Osteoblast (primary cell): ENCODE measurements around the gene TTC21B. TPM values are rescaled to one million over a fixed set of nuclear protein-coding genes. Genes with fewer than 3 reads are reported as not detected.
A peak's percentile ranks its signal among the peaks of the same experiment; 100 is the strongest.

Experiments used
- DNase-seq: peaks from one replicate; pipeline ENCODE4 v3.0.0; 2011; ENCODE audit warnings: low spot score, mixed read lengths; ENCODE audit not compliant: insufficient read length; ENCODE audit errors: missing footprints
- H2AFZ ChIP-seq: 2 replicates; pipeline ENCODE4 v1.6.0; 2011; ENCODE audit warnings: mild to moderate bottlenecking, low read length
- H3K27ac ChIP-seq: 2 replicates; pipeline ENCODE4 v1.5.1; 2011; ENCODE audit warnings: mild to moderate bottlenecking, low read depth, low read length, moderate library complexity
- H3K27me3 ChIP-seq: 2 replicates; pipeline ENCODE4 v1.6.0; 2012; ENCODE audit warnings: mild to moderate bottlenecking, control low read depth, inconsistent platforms, low read length, moderate library complexity; ENCODE audit not compliant: insufficient read depth
- H3K36me3 ChIP-seq: 2 replicates; pipeline ENCODE4 v1.5.1; 2011; ENCODE audit warnings: mild to moderate bottlenecking, low read length, control low read depth, moderate library complexity; ENCODE audit not compliant: insufficient read depth
- H3K4me1 ChIP-seq: 2 replicates; pipeline ENCODE4 v1.5.1; 2011; ENCODE audit warnings: mild to moderate bottlenecking, low read length, control low read depth, moderate library complexity; ENCODE audit not compliant: insufficient read depth
- H3K4me2 ChIP-seq: 2 replicates; pipeline ENCODE4 v1.6.0; 2011; ENCODE audit warnings: mild to moderate bottlenecking, low read length; ENCODE audit not compliant: insufficient read depth
- H3K4me3 ChIP-seq: fragments of 200-600 bp; sonication (generic); 3 replicates; pipeline ENCODE4 v1.5.1; 2012; ENCODE audit warnings: mild to moderate bottlenecking, low read length, inconsistent platforms; ENCODE audit not compliant: insufficient read depth
- H3K79me2 ChIP-seq: 2 replicates; pipeline ENCODE4 v1.6.0; 2012; ENCODE audit warnings: mild to moderate bottlenecking, low read length, control low read depth, inconsistent platforms; ENCODE audit not compliant: insufficient read depth
- H3K9me3 ChIP-seq: 2 replicates; pipeline ENCODE4 v1.5.1; 2011; ENCODE audit warnings: low read depth, low read length, control low read depth
- H4K20me1 ChIP-seq: 2 replicates; pipeline ENCODE4 v1.6.0; 2012; ENCODE audit warnings: mild to moderate bottlenecking, low read length, control low read depth; ENCODE audit not compliant: insufficient read depth
- total RNA-seq: library from RNA; depleted of rRNA; stranded (reverse); fragments of >200 nt; gene quantifications from 2 replicates; pipeline ENCODE4 v1.2.3, GENCODE V29; 2012
- TF ChIP-seq, protein P1 (sequence below): IDR thresholded peaks from 2 replicates; pipeline ENCODE4 v1.5.1; 2011; ENCODE audit warnings: mild to moderate bottlenecking, low read depth, low read length, moderate library complexity; ENCODE audit errors: extremely low read depth

Gene TTC21B
- total RNA-seq, 1 donor = 25.7 TPM

DNA sequence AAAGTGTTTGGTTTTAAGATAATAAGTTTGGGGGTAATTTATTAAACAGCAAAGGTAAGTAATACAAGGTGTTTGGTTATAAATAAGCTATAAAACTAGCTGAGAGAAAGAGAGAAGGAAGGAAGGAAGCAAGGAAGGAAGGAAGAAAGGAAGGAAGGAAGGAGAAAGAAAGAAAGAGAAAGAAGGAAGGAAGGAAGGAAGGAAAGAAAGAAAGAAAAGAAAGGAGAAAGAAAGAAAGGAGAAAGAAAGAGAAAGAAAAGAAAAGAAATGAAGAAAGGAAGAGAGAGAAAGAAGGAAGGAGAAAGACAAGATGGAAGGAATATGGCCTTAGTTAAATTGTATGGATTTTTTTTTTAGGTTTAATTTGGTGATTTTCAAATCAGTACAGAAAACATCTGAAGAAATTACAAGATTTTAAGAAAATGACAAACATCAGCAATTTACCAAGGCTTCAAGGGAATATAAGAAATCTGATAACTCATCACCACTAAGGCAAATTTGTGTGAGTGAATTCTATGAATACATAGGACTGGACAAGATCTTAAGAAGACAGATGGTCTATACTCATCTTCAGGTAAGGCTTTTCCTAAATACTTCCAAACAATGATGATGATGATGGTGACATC, 113.1 kb downstream of the TTC21B start:
- no peaks in the 10 kb centered on the region for H3K9me3 ChIP-seq
- H3K4me2 ChIP-seq = no peak overlapping the region
- peaks cover 10% of the 10 kb centered on the region for H3K4me1 ChIP-seq
- H3K79me2 ChIP-seq = no peaks in the 10 kb centered on the region
- H3K27me3 ChIP-seq = no peaks in the 10 kb centered on the region
- no peak overlapping the region for H3K4me3 ChIP-seq
- DNase-seq = no peak
- H4K20me1 ChIP-seq = no peaks in the 10 kb centered on the region
- H3K27ac ChIP-seq = no peak overlapping the region
- TF ChIP-seq, protein P1, sequence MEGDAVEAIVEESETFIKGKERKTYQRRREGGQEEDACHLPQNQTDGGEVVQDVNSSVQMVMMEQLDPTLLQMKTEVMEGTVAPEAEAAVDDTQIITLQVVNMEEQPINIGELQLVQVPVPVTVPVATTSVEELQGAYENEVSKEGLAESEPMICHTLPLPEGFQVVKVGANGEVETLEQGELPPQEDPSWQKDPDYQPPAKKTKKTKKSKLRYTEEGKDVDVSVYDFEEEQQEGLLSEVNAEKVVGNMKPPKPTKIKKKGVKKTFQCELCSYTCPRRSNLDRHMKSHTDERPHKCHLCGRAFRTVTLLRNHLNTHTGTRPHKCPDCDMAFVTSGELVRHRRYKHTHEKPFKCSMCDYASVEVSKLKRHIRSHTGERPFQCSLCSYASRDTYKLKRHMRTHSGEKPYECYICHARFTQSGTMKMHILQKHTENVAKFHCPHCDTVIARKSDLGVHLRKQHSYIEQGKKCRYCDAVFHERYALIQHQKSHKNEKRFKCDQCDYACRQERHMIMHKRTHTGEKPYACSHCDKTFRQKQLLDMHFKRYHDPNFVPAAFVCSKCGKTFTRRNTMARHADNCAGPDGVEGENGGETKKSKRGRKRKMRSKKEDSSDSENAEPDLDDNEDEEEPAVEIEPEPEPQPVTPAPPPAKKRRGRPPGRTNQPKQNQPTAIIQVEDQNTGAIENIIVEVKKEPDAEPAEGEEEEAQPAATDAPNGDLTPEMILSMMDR = no peak
- H3K36me3 ChIP-seq = no peaks in the 10 kb centered on the region
- H2AFZ ChIP-seq = no peak overlapping the region

DNA sequence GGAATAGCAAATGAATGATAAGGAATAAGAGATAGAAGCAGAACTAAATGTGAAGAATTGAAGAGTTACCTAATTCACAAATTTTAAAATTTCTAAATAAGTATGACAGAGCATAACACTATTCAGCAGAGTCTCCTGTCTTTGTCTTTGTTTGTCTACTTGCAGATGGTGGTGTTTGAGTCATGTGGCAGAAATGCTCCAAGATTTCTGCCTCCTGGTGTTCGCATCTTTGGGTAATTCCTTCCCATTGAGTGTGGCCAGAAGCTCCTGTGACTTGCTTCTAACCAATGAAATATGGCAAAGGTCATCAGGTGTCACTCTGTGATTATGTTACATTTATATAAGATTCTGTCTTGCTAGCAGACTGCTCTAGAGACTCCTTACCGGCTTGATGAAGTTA, 114.0 kb downstream of the TTC21B start:
- Histone ChIP-seq H4K20me1 (no peaks in the 10 kb centered on the region), H3K36me3 (no peaks in the 10 kb centered on the region), H3K79me2 (no peaks in the 10 kb centered on the region), H3K4me2 (no peak overlapping the region), H3K4me1 (peaks cover 10% of the 10 kb centered on the region), H3K4me3 (no peak overlapping the region), H3K9me3 (no peaks in the 10 kb centered on the region), H3K27me3 (no peaks in the 10 kb centered on the region), H2AFZ (no peak overlapping the region), H3K27ac (no peak overlapping the region)
- TF ChIP-seq, protein P1 = no peak
- DNase-seq = no peak

DNA sequence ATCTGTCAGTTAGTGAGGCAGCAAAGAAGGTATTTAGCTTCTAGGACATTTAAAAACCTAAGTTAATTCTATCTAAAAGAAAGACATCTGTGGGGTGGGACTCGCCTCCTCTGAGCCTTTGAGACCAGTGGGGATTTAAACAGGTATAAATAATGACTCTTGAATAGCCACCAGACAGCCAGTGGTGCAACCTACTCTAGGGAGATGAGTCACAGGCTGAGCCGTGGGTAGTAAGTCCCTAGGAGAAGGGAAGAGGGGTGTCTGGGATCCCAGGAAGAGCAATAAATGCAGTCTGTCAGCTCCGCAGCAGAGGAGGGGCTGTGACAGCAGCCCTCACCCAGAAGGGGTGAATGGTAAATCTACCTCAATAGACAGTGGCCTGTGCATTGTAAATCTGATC, 116.5 kb downstream of the TTC21B start:
- Histone ChIP-seq H3K4me3 (no peak overlapping the region), H3K27me3 (no peaks in the 10 kb centered on the region), H3K79me2 (no peaks in the 10 kb centered on the region), H4K20me1 (no peaks in the 10 kb centered on the region), H3K9me3 (no peaks in the 10 kb centered on the region), H3K4me1 (peaks cover 10% of the 10 kb centered on the region), H3K4me2 (peak overlapping the region; percentile 43), H3K36me3 (no peaks in the 10 kb centered on the region), H2AFZ (no peak overlapping the region), H3K27ac (no peak overlapping the region)
- TF ChIP-seq, protein P1 = no peak
- DNase-seq = peak; percentile 45

DNA sequence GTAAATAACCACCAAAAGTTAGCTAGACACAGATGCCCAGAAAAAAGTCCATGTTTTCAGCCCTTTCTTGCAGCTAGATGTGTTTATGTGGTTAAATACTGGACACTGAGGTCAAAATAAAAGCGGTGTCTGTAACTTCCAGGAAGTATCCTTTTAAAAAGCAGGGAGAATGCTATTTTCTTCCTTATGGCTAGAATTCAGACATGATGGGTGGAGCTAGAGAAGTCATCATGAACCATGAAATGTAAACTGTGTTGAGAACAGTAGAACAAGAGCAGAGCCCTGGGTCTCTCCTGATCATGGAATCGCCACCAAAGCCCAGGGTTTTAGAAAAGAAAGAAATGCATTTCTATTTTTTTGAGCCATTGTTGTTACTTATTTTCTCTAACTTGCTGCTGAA, 118.2 kb downstream of the TTC21B start:
- Histone ChIP-seq H3K4me2 (no peak overlapping the region), H3K4me1 (peaks cover 10% of the 10 kb centered on the region), H2AFZ (no peak overlapping the region), H3K9me3 (no peaks in the 10 kb centered on the region), H3K79me2 (no peaks in the 10 kb centered on the region), H4K20me1 (no peaks in the 10 kb centered on the region), H3K27ac (no peak overlapping the region), H3K36me3 (no peaks in the 10 kb centered on the region), H3K27me3 (no peaks in the 10 kb centered on the region), H3K4me3 (no peak overlapping the region)
- DNase-seq = no peak
- TF ChIP-seq, protein P1 = no peak
